ENCODE measurements around the gene CLASP1.
"Not testable (repeated sequence)": the region's sequence is repeated elsewhere in the genome, so short reads cannot be mapped to it uniquely, and the experiment has no call there.

The CLASP1 gene

GRCh38 chr2:121298476-121298875 is 350.8 kb downstream of the CLASP1 start:
- no peak for FAIRE-seq

GRCh38 chr2:121297866-121298265 is 351.4 kb downstream of the CLASP1 start:
- not testable (repeated sequence) for FAIRE-seq

GRCh38 chr2:121297217-121297830 is 351.9 kb downstream of the CLASP1 start:
- no peak for FAIRE-seq

- FAIRE-seq: no peak
Observed at GRCh38 chr2:121295911-121296650, 353.2 kb downstream of the CLASP1 start.

- no peak for FAIRE-seq
Observed at GRCh38 chr2:121294881-121295840, 354.1 kb downstream of the CLASP1 start.

GRCh38 chr2:121293450-121294325 is 355.6 kb downstream of the CLASP1 start:
- no peak for FAIRE-seq

- no peak for FAIRE-seq
Observed at GRCh38 chr2:121291251-121291580, 358.0 kb downstream of the CLASP1 start.

- FAIRE-seq: no peak
Observed at GRCh38 chr2:121289271-121289670, 360.0 kb downstream of the CLASP1 start.

GRCh38 chr2:121288454-121289231 is 360.6 kb downstream of the CLASP1 start:
- no peak for FAIRE-seq

GRCh38 chr2:121287956-121288355 is 361.3 kb downstream of the CLASP1 start:
- no peak for FAIRE-seq
